ENCODE measurements around the gene AHNAK. TPM values are rescaled to one million over a fixed set of nuclear protein-coding genes. Genes with fewer than 3 reads are reported as not detected.
"Not testable (repeated sequence)": the region's sequence is repeated elsewhere in the genome, so short reads cannot be mapped to it uniquely, and the experiment has no call there.

AHNAK gene
- total RNA-seq, 1 donor from 2014 or later = 136 TPM

- Mint-ChIP-seq H3K9me3 (ENCODE audit: unreplicated experiment) (no peaks in the 10 kb centered on the region), H3K36me3 (ENCODE audit: low read depth, unreplicated experiment) (peaks cover 33% of the 10 kb centered on the region), H3K4me1 (ENCODE audit: unreplicated experiment) (peaks cover 13% of the 10 kb centered on the region), H3K4me3 (ENCODE audit: unreplicated experiment) (no peak overlapping the region), H3K27me3 (ENCODE audit: unreplicated experiment) (no peaks in the 10 kb centered on the region), H3K27ac (ENCODE audit: unreplicated experiment) (no peak overlapping the region)
- TF ChIP-seq, protein P1, sequence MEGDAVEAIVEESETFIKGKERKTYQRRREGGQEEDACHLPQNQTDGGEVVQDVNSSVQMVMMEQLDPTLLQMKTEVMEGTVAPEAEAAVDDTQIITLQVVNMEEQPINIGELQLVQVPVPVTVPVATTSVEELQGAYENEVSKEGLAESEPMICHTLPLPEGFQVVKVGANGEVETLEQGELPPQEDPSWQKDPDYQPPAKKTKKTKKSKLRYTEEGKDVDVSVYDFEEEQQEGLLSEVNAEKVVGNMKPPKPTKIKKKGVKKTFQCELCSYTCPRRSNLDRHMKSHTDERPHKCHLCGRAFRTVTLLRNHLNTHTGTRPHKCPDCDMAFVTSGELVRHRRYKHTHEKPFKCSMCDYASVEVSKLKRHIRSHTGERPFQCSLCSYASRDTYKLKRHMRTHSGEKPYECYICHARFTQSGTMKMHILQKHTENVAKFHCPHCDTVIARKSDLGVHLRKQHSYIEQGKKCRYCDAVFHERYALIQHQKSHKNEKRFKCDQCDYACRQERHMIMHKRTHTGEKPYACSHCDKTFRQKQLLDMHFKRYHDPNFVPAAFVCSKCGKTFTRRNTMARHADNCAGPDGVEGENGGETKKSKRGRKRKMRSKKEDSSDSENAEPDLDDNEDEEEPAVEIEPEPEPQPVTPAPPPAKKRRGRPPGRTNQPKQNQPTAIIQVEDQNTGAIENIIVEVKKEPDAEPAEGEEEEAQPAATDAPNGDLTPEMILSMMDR (IDR thresholded peaks at IDR 0.05; ENCODE audit: unreplicated experiment) = no peak
- no peak for DNase-seq (ENCODE audit: low spot score)
These were observed 18.6 kb upstream of the AHNAK start for GRCh38 chr11:62565100-62565802.

- peaks cover 22% of the 10 kb centered on the region for H3K4me1 Mint-ChIP-seq (ENCODE audit: unreplicated experiment)
These were observed 15.1 kb upstream of the AHNAK start for GRCh38 chr11:62561677-62562230.

GRCh38 chr11:62560566-62561103 lies 14.0 kb upstream of the AHNAK start:
- peak; percentile 83 for DNase-seq (ENCODE audit: low spot score)
- peaks cover 19% of the 10 kb centered on the region for H3K36me3 Mint-ChIP-seq (ENCODE audit: low read depth, unreplicated experiment)
- H3K9me3 Mint-ChIP-seq (ENCODE audit: unreplicated experiment) = no peaks in the 10 kb centered on the region
- H3K27me3 Mint-ChIP-seq (ENCODE audit: unreplicated experiment) = peaks cover 14% of the 10 kb centered on the region
- no peak overlapping the region for H3K4me3 Mint-ChIP-seq (ENCODE audit: unreplicated experiment)
- peak overlapping the region; percentile 10 for H3K27ac Mint-ChIP-seq (ENCODE audit: unreplicated experiment)
- H3K4me1 Mint-ChIP-seq (ENCODE audit: unreplicated experiment) = peaks cover 33% of the 10 kb centered on the region
- TF ChIP-seq, protein P1 (IDR thresholded peaks at IDR 0.05; ENCODE audit: unreplicated experiment) = peak; percentile 57

More at GRCh38 chr11:62561677-62562230, 15.1 kb upstream of the AHNAK start:
- H3K27me3 Mint-ChIP-seq (ENCODE audit: unreplicated experiment); DNase-seq (ENCODE audit: low spot score); H3K4me3 Mint-ChIP-seq (ENCODE audit: unreplicated experiment); H3K9me3 Mint-ChIP-seq (ENCODE audit: unreplicated experiment): not testable (repeated sequence)
- Mint-ChIP-seq H3K27ac (ENCODE audit: unreplicated experiment) (peak overlapping the region; percentile 53), H3K36me3 (ENCODE audit: low read depth, unreplicated experiment) (peaks cover 28% of the 10 kb centered on the region)

- peak overlapping the region; percentile 42 for H3K27ac Mint-ChIP-seq (ENCODE audit: unreplicated experiment)
- peaks cover 14% of the 10 kb centered on the region for H3K27me3 Mint-ChIP-seq (ENCODE audit: unreplicated experiment)
- H3K9me3 Mint-ChIP-seq (ENCODE audit: unreplicated experiment); DNase-seq (ENCODE audit: low spot score): not testable (repeated sequence)
- H3K4me1 Mint-ChIP-seq (ENCODE audit: unreplicated experiment) = peaks cover 38% of the 10 kb centered on the region
- peak overlapping the region; percentile 50 for H3K4me3 Mint-ChIP-seq (ENCODE audit: unreplicated experiment)
- H3K36me3 Mint-ChIP-seq (ENCODE audit: low read depth, unreplicated experiment) = peaks cover 15% of the 10 kb centered on the region
These were observed 13.0 kb upstream of the AHNAK start for GRCh38 chr11:62559626-62560025.

- peaks cover 15% of the 10 kb centered on the region for H3K36me3 Mint-ChIP-seq (ENCODE audit: low read depth, unreplicated experiment)
- H3K27ac Mint-ChIP-seq (ENCODE audit: unreplicated experiment) = peak overlapping the region; percentile 21
- no peak for DNase-seq (ENCODE audit: low spot score)
- H3K4me3 Mint-ChIP-seq (ENCODE audit: unreplicated experiment) = no peak overlapping the region
- peaks cover 18% of the 10 kb centered on the region for H3K27me3 Mint-ChIP-seq (ENCODE audit: unreplicated experiment)
- TF ChIP-seq, protein P1 (IDR thresholded peaks at IDR 0.05; ENCODE audit: unreplicated experiment) = no peak
- H3K4me1 Mint-ChIP-seq (ENCODE audit: unreplicated experiment) = peaks cover 42% of the 10 kb centered on the region
- no peaks in the 10 kb centered on the region for H3K9me3 Mint-ChIP-seq (ENCODE audit: unreplicated experiment)
These were observed 12.6 kb upstream of the AHNAK start for GRCh38 chr11:62559204-62559603.

DNA sequence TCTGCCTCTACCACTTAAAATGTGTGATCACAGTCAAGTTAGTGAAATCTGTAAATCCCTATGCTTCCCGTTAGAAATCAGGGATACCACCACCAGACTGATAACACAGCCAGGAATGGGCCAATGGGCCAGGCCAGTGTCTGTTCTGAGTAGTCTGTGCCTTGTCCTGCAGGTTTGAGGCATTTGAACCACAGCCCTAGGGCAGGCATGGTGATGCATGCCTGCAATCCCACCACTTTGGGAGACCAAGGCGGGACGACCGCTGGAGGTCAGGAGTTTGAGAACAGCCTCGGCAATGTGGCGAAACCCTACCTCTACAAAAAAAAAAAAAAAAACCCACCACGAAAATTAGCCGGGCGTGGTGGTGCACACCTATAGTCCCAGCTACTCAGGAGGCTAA lies 12.1 kb upstream of the AHNAK start:
- Mint-ChIP-seq H3K27me3 (ENCODE audit: unreplicated experiment) (peaks cover 20% of the 10 kb centered on the region), H3K4me1 (ENCODE audit: unreplicated experiment) (peaks cover 47% of the 10 kb centered on the region), H3K36me3 (ENCODE audit: low read depth, unreplicated experiment) (peaks cover 15% of the 10 kb centered on the region), H3K9me3 (ENCODE audit: unreplicated experiment) (no peaks in the 10 kb centered on the region), H3K4me3 (ENCODE audit: unreplicated experiment) (no peak overlapping the region), H3K27ac (ENCODE audit: unreplicated experiment) (peak overlapping the region; percentile 18)
- TF ChIP-seq, protein P1 (IDR thresholded peaks at IDR 0.05; ENCODE audit: unreplicated experiment) = no peak
- no peak for DNase-seq (ENCODE audit: low spot score)
